NCI-H69 (cell line): ENCODE results near the gene UBR7.
"Not testable (repeated sequence)": the region's sequence is repeated elsewhere in the genome, so short reads cannot be mapped to it uniquely, and the experiment has no call there.

Experiments
- DNase-seq: peaks from one replicate; lab custom pipeline; 2025; lab: John Stamatoyannopoulos, UW

The UBR7 gene

DNA sequence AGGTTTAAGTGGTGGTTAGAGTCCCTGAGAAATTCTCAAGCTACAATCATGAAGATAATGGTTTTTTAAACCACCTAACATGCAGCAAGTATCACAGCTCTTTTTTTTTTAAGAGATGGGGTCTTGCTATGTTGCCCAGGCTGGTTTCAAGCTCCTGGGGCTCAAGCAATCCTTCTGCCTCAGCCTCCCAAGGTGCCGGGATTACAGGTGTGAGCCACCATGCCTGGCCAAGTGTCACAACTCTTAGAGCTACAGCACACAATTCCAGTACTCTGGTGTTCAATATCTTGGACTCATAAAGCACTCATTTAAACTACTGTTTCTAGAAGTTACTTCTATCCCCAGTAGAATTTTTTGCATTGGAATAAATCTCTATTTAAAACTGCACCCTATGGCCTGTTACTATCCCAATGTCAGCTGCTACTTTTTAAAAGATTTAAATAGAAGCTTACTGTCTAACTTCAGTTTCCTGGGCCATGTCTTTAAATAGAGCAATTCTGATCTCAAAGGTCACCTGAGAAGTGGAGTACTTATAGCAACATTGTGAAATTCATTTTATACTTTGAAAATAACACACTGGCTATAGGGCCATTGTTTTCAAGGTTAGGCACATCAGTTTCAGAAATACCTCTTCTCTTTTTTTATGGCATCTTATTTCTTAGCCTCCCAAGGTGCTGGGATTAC, 11.6 kb upstream of the UBR7 start:
- DNase-seq = no peak

DNA sequence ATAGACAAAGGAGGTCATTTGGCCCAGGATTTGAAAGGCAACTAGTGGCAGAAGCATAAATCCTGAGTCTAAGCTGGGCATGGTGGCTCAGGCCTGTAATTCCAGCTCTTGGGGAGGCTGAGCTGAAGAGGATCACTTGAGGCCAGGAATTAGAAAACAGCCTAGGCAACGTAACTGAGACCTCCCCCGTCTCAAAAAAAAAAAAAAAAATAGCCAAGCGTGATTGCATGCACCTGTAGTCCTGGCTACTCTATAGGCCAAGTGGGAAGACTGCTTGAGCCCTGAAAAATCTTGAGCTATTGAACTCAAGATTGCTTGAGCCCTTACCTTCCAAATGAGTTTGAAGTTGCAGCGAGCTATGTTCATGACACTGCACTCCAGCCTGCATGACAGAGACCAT, 8.0 kb upstream of the UBR7 start:
- no peak for DNase-seq

DNA sequence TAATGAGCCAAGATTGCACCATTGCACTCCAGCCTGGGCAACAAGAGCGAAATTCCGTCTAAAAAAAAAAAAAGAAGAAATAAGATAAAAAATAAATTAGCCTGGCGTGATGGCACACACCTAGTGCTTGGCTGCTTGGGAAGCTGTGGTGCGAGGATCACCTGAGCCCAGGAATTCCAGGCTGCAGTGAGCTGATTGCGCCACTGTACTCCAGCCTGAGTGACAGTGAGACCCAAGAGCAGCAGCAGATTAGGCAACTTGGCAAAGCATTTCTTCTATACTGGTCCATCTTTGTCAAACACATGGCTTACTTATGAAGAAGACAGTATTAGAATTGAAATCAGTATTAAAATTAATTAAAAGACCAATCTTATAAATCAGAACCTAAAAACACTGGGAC, 6.5 kb upstream of the UBR7 start:
- DNase-seq = no peak

DNA sequence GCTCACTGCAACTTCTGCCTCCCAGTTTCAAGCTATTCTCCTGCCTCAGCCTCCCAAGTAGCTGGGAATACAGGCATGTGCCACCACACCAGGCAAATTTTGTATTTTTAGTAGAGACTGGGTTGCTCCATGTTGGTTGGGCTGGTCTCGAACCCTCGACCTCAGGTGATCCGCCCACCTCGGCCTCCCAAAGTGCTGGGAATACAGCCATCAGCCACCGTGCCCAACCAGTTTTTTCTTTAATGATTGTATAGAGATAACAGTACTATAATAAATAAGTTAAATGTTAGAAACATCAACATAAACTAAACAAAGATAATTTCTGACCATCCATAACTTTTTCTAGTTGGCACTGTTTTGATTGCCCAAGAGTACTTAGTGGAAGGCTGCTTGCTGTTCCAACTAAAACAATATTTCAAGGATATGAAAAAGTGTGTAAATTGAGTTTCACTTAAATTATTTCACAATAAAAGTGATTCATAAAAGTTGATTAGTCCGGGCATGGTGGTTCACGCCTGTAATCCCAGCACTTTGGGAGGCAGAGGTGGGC, 5.8 kb upstream of the UBR7 start:
- DNase-seq = no peak

- DNase-seq = peak; percentile 78
Measured at GRCh38 chr14:93207468-93208308, 632 bp downstream of the UBR7 start.

- no peak for DNase-seq
Measured at GRCh38 chr14:93212432-93212831, 5.4 kb downstream of the UBR7 start.

DNA sequence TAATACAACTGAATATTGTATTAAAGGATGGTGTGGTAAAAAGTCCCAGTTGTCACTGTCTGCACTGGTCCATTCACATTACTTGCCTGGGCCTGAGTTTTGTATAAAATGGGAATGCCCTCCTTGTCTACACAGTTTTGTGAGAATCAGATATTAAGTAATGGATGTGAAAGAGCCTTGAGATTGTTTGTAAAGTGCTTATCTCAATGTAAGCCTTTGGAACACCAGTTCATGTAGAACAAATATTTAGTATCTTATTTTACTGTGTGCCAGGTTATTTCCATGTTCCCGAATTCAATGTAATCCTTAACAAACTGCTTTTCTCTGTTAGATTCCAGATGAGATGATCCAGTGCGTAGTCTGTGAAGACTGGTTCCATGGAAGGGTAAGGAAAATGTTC, 7.5 kb downstream of the UBR7 start:
- DNase-seq = no peak

DNA sequence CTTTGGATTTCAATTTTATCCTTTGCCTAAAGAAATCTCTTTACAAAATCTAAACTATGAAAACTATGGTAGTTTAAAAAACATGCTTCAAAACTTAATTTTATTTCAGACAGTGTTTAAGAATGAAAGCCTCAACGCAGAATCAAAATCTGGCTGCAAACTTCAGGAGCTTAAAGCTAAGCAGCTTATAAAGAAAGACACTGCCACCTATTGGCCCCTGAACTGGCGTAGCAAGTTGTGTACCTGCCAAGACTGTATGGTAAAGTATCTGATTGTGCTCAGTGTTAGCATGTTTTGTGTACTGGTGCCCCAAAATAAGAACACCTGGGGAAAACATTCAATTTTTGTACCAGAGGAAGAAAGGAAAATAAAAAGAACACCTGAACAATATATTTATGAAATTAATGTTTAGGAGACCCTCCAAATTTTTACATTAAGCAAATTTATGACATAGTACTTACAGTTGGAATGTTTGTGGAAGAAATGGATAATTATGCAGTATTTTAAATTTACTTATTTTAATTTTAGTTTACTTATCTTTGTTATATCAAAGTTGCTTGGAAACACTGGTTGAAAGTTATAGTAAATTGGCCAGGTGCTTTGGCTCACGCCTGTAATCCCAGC, 12.2 kb downstream of the UBR7 start:
- peak; percentile 75 for DNase-seq

GRCh38 chr14:93220509-93220908, 13.5 kb downstream of the UBR7 start:
- DNase-seq = no peak

- no peak for DNase-seq
Measured at GRCh38 chr14:93223565-93223964, 16.5 kb downstream of the UBR7 start.

DNA sequence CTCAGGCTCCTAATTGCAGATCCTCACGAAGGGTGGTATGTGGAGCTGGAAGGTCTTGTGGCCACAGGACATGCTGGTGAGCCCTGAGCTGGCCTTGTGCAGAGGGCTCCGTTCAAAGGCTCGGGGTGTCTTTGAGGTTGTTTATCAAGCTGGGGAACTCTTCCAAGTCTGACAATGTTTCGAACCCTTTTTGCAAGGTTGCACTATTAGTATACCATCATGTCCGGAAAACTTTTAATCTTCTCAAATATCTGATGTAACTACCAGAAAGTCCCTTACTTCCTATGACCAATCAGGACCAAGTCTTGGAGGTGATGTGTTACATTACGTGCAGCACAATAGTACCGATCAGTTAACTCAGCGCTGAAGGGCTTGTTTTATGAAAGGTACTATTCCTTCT, 21.5 kb downstream of the UBR7 start:
- no peak for DNase-seq

GRCh38 chr14:93230539-93230938, 23.5 kb downstream of the UBR7 start:
- peak; percentile 49 for DNase-seq

DNA sequence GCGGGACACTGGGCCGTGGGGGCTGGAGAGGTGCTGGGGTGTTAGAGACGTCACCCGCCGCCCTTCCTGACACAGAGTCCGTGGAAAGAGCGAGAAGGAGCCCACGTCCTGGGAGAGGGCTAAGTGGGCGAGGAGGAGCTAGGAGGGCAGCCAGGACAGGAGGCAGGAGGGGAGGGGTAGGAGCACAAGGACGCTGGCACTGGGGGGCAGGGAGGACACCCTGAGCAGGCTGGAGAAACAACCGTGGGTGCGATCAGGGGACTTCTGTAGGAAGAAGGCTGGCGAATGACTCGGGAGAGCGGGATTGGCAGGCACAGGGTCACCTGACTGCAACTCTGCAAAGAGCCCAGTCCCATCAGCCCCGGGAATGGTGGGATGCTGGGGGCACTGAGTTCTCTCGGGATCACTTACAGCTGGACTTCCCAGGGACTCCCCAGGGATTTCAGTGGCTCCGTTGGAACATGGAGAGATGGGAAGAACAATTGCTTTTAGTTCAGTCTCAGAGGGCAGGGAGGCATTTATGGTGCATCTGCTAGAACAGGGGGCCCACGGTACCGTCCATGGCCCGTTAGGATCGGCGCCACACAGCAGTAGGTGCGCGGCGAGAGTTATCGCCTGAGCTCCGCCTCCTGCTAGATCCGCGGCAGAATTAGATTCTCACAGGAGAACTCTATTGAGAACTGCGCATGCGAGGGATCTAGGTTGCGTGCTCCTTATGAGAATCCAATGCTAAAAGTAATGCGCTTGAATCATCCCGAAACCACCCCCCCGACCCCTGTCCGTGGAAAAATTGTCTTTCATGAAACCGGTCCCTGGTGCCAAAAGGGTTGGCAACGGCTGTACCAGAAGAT, 24.3 kb downstream of the UBR7 start:
- peak; percentile 75 for DNase-seq

- DNase-seq = peak; percentile 38
Measured at GRCh38 chr14:93232159-93232558, 25.1 kb downstream of the UBR7 start.

GRCh38 chr14:93233078-93233477, 26.0 kb downstream of the UBR7 start:
- not testable (repeated sequence) for DNase-seq

DNA sequence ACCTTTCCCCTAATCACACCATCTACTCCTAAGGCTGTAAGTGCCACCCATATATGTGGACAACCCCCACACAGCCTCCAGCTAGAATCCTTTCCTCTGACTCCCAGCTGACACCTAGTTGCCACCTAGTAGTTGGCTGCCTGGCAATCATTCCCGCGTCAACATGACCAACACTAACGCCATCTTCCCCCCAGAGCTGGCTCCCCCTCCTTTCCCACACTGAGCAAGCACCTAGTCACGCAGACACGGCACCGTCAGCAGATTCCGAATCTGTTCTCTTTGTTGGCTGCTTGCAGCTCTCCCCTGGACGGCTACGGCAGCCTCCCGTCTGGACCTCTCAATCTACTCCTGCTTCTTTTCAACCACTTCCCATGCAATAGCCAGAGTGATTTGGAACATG, 27.7 kb downstream of the UBR7 start:
- DNase-seq = peak; percentile 52

DNA sequence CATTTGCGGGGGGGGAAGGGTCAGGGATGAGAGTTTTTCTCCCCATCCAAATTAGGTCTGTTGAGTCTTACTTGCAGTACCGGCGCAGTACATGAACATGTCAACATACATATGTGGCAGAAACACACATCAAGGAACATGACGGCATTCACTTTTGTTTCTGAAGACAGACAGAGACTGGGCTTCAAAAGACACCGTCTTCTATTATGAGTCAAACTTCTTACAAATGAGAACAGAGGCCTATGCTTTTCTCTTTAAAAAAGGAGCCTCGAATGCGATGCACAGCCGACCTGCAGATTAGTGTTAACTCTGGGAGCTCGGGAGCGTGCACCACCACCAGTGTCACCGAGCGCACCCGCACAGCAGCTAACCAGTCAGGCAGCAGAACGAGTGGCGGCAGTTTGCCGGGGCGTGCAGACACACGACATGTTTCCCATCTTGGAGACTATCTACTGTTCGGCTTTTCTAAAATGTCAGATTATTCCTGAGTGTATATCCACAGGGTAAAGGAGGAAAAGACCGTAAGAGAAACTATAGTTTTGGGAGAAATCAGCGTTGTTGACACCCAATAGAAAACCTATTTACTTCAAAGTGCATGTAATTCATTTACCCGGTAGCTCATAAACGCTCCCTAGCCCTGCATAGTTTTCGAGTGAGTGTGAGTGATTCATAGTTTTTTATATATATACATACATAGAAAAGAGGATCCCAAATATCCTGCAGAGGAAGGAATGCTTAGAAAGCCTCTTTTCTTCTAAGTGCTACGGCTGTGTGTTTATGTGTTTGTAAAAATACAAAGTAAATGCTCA, 33.0 kb downstream of the UBR7 start:
- DNase-seq = no peak

DNA sequence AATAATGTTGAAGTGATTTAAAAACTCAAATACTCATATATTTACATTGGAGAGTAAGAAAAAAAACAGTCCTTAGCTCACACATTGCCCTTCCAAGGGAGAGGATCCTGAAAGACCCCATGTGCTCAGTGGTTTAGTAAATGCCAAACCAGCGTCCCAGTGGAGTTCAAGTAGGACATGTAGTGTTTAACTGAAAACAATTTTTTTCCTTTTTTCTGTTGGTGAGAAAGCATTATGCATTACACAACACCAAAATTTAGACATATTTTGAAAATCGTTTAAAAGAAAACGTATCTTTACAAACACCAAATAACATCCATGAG, 33.6 kb downstream of the UBR7 start:
- DNase-seq = no peak

DNA sequence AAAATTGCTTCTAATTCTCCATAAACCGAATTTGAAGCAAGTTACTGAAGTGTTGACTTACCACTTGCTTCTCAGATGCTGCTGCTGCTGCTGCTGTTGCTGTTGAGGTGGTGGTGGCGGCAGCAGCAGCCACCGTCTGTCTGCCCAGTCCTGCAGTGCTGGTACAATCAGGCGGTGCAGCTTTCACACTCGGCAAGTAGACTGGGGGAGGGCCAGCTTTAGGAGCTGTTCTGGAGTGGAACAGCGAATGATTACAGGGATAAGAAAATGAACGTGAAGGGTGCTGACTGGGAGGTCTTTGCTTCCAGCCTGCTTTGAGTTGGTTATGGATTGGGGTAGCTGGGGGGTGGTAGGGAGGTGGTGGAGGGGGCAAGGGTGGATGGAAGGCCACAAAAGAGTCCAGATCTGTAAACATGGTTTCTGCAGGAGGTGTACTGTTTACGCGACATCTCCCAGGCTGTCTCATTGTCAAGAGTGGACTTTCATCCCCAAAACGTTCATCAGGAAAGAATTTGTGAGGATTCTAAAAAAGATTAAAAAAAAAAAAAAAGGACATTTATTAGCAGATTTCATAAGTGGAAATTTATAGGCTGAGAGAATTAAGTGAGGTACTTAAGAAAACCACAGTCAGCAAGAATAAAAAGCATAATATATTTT, 38.8 kb downstream of the UBR7 start:
- no peak for DNase-seq

GRCh38 chr14:93246534-93246933, 39.5 kb downstream of the UBR7 start:
- no peak for DNase-seq
